Amygdala (tissue), 56 donors: ENCODE data around the gene SLC19A1.
"Not testable (repeated sequence)": the region's sequence is repeated elsewhere in the genome, so short reads cannot be mapped to it uniquely, and the experiment has no call there.

Experiments used
- DNase-seq, 56 donors: peaks; one replicate each; lab custom pipeline; 2025; lab: John Stamatoyannopoulos, UW

SLC19A1 gene

DNA sequence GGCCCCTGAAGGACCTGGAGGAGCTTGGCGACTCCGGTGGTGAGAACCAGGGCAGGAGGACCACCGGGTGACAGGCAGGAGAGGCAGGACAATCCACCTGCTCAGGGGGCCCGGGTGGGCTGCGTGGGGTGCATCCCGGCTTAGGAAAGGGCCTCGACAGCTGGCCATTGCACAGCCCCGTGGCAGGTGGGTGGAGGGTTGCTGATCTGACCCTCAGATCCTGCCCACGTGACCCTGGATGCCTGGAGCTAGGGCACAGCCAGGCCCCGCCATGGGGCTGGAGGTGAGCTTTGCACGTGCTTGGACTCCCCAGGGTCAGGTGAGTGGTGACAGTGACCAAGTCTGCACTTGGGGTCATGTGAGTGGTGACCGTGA lies 35.5 kb upstream of the SLC19A1 start:
- no peak for DNase-seq

DNA sequence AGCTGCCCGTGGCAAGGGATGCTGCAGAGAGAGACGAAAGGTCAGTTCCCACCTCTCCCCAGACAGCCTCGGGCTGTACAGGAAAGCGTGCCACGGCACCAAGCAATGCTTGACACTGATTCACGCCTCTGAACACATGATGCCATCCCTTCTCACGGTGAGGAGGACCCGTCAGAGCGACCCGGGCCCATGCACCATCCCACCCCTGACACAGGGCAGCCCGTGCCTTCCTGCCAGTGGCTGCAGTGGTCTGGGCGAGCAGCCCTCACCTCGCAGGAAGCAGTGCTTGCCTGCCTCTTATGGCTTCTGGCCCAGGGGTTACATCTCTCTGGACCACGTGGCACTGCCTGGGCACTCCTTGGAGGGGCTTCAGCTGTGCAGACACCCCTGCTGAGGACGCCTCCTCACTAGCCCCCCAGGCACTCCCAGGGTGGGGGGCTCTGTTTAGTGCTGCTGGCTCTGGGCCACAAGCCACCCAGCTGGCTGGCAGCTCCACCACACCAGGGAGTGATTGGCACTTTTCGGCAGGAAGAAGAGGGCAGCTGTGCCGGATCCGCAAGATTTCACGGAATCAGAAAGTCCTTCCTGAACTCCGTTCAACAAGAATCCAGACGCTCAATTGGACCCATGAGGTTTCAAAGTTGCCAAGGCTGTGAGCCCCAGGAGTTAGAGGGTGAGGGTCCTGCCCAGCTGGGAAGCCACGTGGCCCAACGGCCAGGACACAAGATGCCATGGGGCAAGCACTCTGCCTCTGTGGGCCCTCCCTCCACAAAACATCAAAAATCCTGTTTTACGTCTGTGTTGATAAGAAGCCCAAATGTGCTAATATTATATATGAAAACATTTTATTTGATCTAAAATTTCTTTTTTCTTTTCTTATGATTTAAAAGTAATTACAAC lies 34.8 kb upstream of the SLC19A1 start:
- no peak for DNase-seq

DNA sequence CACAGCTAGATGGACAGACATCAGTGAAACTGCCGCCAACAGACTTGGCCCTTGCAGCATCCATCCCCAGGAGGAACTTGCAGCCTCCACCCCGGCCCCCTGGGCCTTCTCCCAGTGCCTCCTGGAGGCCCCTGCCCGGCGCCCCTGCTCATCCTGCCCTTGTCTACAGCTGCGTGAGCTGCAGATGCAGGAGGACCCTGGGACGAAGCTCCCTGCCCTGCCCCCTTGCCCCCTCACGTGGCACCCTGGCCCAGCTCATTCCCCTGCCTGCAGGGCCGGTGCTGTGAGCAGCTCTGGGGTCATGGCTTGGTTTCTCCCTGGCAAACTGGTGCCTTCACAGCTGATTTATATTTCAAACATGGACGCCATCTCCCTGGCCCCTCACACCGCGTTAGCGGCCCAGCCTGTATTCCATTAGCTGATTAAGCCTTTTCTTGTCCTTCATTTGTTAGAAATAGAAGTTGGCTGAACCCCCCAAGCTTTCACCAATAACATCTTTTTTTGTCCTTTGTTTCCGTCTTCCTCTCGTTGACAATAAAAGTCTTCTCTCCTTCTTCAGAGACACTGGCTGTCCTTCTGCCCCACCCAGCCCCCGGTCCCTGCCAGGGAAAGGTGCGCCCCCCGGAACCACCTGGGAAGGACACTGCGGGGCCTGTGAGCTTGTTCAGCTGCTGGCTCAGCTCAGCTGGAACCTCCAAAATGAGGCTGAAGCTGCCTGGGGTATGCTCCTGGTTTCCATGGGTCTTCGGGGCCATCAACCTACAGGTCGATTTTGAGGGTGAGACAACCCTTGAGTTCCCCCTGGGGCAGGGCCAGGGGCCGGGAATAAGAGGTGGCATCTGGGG lies 34.0 kb upstream of the SLC19A1 start:
- no peak for DNase-seq

DNA sequence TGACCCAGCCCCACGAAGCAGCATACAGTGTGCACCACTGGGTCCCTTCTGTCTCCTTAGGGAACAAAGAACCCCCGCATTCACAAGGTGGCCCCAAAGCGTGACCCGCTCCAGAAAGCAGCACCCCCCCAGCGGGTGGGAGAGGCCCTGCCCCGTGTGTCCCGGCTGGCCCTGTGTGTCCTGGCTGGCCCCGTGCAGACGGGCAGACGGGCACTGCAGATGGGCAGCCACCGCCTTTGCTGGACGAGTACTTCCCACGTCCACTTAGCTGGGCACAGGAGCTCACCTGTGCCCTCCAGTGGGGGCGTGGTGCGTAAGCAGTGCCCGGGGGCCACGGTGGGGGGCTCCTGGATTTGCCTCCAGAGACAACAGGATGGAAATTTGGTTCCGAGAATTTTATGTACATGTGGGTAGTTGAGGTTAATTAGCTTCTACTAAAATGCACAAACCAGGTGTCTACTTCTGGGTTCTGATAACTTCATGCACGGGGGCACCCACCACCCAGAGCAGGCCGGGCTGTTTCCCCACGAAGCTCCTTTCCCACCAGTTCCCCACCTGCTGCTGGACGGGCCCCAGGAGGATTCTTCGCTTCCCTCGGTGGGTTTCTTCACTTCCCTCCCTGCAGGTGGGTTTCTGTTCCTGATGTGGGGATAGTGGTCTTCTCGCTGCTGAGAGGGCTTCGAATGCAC lies 33.2 kb upstream of the SLC19A1 start:
- DNase-seq, result no peak

DNA sequence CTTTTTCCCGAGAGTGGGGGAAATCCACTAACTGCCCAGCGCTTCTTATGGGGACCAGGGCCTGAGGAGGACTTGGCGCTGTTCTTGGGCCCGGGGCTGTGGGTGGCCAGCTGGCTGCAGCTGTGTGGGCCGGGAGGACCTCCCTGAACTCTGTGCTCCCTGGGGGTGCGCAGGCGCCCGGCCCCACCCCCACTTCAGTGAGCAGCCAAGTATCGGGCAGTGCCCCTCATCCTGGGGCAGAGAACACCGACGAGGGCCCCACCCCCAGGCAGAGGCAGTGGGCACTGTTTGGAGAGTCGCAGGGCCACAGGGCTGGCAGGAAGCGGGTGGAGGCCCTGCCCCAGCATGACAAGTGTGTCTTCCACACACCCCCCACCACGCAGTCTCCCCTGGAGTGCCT lies 32.5 kb upstream of the SLC19A1 start:
- DNase-seq, result no peak

DNA sequence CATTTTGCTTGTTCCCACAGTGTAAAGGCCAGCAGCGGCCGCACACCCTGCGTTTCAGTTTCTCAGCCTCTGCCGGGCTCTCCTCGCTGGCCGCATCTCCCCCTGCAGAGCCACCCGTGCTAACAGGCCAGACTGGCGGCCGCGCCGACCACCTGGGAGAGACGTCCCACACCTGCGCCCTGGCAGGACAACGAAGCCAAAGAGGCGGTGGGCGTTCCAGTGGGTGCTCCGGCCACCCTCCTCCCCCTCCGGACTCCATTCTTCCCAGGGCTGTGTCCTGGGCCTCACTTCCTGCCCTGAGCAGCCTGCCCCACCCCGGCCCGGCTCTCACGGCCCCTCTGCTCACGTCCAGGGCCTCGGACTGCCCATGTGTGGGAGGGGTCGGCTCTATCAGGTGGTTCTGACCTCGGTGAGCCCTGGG lies 31.9 kb upstream of the SLC19A1 start:
- DNase-seq, result no peak

DNA sequence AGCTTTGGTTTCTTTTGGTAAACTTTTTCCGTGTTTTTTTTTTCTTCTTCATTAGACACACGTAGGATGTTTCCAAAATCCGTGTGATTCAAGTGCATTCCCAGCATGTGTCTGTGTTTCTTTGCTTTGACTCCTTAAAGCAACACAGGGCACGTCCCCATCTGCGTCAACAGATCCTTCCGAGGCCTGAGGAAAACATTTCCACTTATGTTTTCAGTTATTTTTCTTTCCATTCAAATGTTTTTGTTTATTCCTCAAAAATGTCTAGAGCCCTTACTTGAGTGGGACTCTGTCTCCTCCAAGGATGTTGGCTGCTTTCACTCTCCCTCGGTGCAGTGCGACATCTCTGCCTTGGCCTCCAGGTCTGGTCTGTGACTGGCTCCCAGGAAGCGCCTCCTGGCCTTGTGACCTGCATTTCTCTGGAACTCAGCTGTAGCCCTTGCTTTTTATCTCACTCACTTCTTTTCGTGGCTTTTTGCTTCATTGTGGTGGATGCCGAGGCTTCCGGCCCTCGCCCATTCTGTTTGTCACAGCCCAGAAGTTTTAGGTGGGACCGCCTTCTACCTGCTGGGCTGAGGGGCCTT lies 31.3 kb upstream of the SLC19A1 start:
- no peak for DNase-seq

DNA sequence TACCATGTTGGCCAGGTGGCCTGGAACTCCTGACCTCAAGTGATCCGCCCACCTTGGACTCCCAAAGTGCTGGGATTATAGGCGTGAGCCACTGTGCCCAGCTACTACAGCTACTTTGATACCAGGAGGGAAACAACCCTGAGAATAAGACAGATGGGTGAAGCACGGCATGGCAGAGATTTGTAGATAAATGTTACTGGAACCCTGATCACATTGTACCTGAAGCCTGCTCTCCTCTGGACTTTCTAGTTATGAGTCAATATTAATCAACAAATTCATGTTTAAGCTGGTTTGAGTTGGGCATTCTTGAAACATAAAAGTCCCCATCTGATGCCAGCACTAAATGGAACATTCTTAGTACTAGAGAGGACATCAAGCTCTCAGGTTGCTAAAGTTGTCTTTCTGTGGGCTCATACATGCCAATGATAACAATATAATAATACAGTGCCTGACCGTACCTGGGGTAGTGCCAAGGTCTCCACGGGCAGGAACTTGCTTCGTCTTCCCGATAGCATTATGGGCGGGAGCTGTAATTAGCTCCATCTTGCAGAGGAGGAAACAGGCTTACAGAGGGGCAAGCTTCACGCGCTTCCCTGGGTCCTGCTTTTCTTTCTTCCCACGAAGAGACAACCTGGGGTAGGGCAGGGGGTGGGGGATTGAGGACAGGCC lies 30.7 kb upstream of the SLC19A1 start:
- DNase-seq, result no peak

DNA sequence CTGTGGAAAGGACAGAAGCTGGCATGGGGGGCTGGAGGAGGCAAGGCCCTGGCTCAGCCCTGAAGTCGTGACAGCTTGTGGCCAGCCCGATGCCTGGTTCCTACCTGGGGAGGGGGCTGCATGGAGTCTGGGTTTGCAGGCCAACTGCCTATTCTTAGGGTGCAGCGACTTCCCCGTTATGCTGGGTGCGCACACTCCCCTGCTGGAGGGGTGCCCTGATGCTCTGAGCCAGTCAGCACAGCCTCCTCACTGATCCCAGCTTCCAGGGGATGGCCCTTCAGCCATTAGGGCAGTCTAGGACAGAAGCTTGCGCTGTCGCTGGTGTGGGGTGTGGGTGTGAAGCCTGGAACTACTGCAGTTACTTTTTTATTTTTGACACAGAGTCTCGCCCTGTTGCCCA lies 30.0 kb upstream of the SLC19A1 start:
- no peak for DNase-seq

DNA sequence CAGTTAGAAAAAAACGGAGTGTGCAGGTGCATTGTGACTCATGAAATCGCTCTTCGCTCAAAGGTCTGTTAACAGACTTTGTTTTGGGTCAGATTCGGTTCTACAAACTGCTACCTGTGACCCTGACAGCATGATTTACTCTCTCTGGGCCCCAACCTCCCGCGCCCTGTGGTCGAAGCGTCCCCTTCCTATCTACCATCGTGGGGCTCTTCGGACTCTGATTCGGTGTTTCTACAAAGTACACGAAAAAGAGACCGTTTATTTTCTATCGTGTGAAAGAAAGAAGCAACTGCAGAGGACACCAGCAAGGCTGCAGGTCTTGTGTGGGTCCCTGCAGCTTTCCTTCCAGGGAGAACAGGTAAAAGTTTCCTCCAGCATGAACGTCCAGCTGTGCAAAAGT lies 29.4 kb upstream of the SLC19A1 start:
- no peak for DNase-seq

DNA sequence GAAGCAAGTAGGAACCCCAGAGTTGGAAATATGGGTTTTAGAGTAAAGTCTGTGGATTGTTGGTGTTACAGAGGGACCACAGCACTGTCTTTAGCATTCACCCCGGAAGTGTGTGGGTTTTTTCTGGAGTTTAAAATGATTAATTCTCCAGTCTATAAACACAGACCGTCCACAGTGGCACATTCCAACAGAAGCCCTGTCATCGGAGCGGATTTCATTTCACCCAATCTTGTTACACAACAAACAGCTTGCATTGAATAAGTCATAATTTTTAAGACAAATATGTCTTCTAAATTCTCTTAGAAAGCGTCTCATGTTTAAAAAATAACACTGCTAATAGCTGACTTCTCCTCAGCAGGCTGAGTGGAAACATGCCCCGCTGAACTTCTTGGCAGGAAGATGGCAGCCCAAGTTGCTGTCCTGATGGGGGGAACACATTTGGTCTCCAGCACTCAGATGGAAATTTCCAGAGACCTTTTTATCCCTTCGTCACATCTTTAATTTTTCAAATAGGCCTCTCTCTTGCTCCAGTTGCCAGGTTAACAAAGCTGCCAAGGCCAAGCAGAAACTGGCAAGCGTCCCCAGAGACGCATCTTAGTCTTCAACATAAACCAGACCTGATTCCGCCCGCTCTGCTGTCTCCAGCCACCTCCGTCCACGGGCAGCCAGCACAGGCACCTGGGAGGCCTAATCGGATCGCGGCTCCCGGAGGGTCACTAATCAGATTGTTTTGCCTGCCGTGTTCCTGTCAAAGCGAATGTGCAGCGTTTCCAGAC lies 28.8 kb upstream of the SLC19A1 start:
- DNase-seq, result no peak

DNA sequence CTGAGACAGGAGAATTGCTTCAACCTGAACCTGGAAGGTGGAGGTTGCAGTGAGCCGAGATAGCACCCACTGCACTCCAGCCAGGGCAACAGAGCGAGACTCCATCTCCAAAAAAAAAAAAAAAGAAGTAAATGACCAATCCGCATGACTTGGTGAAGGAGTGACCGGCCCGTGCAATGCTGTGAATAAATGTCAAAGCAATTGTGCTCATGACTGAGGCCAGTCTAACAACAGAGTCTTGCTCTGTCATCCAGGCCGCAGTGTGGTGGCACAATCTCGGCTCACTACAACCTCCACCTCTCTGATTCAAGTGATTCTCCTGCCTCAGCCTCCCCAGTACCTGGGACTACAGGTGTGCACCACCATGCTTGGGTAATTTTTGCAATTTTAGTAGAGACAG lies 27.8 kb upstream of the SLC19A1 start:
- no peak for DNase-seq

DNA sequence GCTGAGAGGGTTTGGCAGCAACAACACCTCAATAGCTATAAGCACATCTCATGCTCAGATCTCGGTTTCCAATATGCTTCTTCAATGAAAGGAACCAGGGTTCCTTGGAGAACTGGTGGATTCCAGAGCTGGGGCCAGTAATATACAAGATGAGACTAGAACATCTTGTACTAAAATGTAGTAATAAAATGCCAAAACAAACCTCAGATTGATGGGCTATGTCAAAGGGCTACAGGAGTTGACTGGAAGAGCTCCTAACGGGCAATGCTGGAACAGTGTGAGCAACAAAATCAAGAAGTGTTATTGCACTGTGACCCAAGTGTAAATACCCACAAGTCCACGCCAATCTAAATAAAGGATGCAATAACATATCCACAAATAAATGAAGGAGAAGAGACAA lies 26.1 kb upstream of the SLC19A1 start:
- DNase-seq, result no peak

DNA sequence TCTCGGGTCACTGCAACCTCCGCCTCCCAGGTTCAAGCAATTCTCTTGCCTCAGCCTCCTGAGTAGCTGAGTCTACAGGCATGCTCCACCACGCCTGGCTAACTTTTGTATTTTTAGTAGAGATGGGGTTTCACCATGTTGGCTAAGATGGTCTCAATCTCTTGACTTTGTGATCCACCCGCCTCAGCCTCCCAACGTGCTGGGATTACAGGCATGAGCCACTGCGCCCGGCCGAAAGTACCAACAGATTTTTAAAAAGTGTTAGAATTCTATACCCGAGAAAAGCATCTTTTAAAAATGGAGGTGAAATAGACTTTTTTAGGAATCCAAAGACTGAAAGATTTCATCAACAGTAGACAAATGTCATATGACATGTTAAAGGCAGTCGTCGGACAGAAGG lies 21.9 kb upstream of the SLC19A1 start:
- DNase-seq, result not testable (repeated sequence)

DNA sequence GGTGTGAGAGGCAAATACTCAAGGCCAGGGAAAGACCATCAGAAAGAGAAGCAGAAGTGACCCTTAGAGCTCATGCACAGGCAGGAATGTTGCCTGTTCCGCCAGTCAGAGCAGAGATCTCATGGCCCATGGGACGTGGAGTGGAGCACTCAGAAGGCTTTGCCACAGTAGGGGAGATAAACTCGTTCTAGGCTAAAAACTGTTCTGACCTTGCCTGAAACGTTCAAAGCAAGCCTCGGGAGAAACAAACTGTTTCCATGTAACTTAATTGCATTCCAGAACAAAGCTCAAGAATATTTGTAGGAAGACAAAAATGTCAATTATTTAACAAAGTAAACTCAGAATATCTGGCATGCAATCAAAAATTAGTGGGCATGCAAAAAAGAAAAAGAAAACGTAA lies 20.7 kb upstream of the SLC19A1 start:
- DNase-seq, result no peak

DNA sequence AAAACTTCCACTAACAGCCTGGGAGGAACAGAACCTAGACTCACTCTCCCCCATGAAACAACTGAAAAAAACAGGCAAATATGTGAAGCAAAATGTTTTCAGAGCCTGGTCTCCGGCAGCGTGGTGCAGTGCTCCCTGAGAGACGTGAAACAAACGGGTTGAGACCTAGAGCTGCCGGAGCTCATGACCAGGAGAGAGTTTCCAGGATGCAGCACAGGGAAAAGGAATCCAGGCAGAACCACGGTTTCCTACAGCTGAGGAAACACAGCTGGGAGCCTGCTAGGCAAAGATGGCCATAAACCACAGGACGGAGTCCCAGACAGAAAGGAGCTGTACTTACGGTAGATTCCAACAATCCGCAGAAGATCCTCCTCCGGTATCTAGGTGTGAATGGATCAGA lies 20.2 kb upstream of the SLC19A1 start:
- no peak for DNase-seq

DNA sequence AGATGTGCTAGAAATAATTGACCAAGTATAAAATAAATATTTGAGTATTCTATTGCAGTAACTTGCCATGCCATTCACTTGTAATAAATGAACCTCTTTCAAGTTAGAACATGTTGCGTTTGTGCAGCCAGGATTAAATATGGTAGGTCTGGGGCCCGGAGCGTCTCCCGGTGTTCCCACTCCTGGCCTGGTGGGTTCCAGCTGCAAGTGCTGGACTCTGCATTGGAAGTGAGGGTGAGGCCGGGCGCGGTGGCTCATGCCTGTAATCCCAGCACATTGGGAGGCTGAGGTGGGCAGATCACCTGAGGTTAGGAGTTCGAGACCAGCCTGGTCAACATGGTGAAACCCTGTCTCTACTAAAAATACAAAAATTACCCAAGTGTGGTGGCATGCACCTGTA lies 19.0 kb upstream of the SLC19A1 start:
- not testable (repeated sequence) for DNase-seq

DNA sequence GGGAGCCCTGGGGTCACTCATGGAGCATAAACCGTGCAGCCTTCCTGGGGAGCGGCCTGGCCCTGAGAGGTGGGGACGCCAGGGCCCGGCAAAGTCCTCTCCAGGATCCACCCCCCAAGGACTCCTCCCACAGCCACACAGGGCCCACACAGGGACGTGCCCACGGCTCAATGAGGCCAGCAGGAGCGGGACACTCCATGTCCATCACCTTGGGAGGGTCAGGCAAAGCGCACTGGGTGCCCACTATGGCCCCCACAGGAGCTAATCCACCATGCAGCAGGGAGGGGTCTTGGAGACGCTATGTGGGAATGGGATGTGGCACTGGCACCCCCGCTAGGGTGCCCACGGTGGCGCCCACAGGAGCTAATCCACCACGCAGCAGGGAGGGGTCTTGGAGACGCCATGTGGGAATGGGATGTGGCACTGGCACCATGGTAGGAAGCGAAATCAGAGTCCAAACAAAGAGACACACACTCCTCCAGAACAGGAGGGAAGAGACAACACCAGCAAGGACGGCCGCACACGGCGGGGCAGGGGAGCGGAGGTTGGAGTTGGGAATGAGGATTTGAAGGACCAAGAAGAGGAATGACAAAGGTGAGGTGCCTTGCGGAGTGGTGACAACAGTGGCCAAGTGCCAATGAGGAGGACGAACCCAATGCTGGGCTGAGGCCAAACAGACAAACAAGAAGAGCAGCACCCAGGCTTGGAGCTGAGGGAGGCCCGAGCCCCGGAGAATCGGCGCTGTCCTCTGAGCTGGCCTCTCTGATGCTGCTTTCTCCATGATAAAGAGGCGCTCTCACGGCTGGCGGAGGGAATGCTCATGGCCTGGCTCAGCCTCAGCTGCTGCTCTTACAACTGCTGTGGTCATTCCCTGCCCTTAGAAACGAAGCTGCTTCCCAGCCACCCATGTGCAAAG lies 18.1 kb upstream of the SLC19A1 start:
- DNase-seq, result no peak
